Islet precursor cell (in vitro differentiated cells): Measurements from ENCODE around the gene HOXB9.

Source experiments
- DNase-seq: peaks from one replicate; pipeline ENCODE4 v3.0.0-alpha.2; 2018

Gene HOXB9

DNA sequence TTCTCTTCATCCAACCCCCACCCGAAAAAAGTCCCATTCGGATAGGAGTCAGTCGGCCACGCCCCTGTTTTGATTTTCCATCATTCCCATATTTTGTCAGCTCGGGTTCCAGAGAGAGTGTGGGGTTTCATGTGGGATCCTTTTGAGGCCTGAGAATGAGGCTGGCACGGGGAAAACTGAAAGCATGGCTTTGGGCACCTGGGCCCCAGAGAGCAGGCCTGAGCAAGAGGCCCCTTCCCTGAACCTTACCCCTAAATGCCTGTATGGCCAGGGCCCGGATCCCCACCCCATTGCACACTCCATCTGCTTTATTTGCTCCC is 43.4 kb downstream of the HOXB9 start:
- DNase-seq: no peak

DNA sequence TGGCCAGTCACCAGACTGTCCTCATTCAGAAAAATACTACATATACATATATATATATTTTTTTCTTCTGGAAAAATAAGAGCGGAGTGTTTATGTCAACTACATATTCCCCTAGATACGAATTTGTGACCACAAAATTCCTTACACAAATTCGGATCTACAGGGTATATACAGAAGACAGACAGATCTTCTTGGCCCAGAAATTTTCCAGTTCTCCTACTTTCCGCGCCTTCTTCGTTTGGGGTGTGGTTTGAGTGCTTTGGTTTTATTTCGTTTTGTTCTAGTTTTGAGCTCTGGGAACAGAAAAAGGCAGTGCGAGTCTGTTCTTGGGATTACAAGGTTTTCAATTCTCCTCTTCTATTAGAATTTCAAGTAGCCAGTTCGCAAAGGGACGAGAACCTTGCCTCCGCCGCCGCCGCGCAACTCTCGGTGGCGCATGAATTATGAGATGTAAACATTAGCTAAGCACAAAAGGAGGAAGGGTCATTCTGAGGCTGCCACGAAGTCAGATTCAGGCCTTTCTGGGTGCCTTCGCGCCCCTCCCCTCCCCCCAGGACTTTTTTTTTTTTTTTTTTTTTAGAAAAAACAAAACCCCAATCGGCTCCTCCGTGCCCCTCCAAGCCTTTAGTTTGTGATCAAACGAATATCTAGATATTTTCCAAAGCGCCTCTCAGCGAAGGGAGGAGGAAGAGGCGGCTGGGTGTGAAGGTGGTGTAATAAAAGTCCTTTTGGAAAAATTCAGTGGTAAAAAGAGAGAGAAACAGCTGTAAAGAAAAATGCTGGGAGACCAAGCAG is 46.2 kb downstream of the HOXB9 start:
- DNase-seq: no peak

DNA sequence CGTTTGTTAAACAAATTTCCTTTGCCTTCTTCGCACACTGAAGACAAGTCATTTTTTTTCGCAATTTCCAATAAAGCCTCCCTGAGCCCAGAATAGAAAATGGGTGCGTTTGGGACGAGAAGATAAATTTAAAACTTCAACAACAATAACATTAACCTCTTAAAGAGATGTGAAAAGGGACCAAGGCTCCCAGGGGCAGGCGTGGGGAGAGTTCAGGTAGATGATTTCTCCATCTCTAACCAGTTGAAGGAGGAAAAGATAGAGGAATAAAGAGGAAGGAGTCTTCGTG is 46.7 kb downstream of the HOXB9 start:
- DNase-seq: no peak

DNA sequence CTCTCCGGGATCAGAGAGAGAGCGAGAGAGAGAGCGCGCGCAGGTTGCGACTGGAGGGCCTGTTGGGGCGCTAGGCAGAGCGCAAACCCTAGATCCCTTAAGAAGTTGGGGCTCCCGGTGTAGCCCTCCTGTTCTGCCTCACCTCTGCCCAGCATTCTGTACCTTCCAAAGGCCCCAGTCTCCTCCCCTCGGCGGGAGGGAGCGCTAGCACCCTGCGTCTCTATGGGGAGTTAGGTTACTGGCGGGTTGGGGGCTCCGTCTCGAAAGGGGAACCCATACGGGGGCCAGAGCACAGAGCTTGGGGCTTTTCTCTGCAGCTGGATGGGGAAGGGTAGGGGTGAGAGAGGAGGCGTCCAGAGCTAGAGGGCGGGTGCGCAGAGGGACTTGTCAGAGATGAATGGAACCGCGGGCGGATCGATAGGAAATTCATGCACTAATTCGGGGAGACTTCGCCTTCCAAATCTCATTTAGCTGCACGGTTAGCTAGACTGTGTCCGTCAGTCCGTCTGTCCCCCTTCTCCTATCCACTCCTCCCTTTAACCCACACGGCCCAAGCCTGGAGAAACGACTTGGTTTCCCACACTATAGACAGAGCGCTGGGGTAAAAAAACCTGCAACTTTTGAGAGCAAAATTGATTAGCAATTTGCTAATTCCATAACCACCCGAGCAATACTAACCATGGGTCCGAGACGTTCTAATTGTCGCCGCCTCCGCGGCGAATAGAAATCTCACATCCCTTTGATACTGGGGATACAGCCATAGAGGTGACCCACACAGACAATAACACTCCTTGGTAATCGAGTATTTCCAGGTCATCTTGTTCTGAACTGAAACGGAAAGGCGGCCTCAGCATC is 47.3 kb downstream of the HOXB9 start:
- DNase-seq: no peak

DNA sequence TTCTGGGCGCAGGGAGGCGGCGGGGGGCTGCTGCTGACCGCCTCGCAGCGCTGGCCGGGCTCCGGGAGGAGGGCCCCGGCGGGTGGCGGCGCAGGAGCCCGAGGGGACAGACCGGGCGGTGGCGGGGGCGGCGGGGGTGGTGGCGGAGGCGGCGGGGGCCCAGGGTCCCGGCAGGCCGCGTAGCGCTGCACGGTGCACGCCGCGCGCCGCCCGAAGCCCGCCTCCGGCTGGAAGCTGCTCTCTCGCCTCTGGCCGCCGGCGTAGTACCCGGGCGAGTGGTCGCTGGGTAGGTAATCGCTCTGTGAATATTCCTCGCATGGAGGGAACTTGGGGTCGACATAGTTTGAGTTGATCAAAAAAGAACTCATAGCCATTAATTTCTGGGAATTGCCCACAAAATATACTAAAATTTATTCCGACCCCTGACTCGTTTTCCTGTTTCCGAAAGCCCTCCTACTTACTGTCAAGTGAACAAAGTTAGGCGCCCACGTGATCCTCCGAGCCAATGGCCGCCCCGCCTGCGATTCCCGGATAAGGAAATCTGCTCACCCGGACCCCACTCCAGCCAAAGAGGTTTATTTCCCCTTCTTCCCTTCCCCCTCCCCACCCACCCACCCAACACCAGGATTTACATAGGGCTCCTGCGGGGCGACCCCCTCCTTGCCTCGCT is 48.1 kb downstream of the HOXB9 start, which contains the start of gene HOXB4:
Gene HOXB4 (minus strand): TSS at position 405 of the 670 bp plus-strand sequence. CDS start 31 bp downstream, at position 374.
- DNase-seq: peak; percentile 92

DNA sequence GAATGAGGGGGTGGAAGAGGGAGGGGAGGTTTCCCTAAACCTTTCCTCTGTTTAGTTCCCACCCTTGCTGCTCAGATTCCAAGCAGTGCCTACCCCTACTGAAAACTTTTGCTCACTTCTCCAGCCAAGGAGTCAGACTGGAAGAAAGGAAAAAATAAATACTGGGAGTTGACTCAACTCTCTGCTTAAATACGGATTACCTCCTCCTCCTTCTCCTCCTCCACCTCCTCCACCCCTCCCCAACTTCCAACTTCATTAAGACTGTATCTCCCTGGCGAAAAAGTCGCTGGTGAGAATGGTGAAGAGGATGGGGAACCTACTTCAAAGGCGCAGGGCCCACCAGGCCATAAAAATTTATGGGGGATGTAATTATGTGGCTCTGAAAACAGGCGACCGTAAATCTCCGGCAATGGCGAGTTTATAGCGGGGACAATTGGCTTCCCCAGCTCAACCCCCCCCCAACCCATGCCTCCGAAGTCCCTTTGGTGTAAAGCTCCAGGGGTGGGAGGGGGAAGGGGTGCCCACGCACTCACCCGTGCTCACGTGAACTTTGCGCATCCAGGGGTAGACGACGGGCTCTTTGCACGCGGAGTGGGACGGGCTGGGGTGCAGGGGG is 48.7 kb downstream of the HOXB9 start:
- DNase-seq: no peak

DNA sequence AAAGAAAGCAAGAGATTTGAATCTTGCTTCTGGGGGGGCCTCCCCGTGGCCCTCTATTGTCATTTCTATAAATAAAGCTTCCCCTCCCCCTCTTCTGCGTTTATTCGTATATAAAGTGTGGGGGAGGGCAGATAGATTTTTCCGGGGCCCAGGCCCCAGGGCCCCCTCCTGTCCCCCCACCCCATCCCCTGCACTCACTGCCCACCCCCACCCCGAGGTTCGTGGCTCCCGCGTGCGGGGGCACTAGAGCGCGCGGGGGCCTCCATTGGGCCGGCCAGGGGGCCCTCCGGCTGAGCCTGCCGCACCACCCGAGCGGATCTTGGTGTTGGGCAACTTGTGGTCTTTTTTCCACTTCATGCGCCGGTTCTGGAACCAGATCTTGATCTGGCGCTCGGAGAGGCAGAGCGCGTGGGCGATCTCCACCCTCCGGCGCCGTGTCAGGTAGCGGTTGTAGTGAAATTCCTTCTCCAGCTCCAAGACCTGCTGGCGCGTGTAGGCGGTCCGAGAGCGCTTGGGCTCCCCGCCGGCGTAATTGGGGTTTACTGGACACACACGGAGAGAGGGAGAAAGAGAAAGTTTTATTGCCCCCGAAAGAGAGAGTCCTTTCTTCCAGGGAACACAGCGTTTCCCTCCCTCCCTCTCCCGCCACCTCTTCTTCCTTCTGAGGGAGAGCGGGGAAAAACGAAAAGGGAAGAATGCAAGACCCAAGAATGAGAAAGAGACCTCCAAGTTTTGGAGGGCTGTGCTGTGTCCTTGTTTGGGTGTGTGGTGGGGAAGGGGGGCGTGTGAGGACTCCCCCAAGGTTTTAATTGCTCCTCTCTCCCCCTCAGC is 49.5 kb downstream of the HOXB9 start:
- DNase-seq: peak; percentile 91

DNA sequence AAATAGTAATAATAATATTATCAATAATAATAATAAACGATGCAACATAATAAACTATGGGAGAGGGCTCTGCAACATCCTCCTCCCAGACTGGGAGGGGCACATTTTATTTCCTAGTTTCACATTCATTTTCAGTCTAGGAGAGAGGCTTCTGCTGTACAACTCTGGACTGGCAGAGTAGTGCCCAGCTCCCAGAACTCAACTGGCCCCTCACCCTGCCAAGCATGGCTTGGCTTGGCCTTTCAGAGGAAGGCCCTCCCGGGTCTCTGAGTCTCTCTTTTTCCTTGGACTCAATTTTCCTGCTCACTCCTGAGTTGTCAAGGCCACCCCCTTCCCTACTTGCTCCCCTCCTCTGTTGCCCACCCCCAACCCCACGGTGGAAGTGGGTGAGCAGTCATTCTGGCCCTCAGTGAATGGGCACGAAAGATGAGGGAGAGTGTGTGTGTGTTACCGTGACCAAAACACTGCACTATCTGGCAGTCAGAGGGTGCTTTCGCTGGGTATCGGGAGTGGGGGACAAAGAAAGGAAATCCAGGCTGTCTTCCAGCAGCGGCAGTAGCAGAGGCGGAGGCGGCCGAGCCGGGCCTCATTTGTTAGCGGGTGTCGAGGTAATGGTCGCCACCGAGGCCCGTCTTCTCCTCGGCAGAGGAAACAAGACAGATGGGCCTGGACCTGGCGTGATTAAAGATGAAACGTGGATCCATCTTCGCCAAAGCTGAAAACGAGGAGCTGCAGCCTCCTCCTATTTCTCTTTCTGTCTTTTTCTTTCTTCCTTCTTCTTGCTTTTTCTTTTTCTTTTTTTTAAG is 50.3 kb downstream of the HOXB9 start:
- no peak for DNase-seq

DNA sequence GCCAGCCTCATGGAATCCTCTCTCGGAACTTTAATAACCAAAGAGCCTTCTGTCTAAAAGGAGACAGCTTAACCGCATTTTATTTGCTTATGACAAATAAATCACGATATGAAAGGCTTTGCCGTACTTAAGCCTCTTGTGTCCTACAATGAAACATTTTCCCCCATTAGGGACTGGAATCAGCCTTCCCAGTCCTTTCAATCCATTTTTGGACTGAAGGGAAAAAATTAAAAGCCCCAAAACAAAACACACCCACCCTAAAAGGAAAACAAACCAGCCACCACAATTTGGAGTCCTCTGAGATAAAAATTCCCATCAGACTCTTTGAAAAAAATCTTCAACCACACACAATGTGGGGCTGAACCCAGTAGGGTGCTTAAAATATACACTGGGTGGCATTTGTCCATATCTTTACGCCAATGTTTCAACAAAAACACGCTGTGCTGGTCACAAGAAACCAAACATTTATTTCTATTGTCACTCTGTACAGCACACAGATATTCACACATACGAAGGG is 51.0 kb downstream of the HOXB9 start:
- no peak for DNase-seq

DNA sequence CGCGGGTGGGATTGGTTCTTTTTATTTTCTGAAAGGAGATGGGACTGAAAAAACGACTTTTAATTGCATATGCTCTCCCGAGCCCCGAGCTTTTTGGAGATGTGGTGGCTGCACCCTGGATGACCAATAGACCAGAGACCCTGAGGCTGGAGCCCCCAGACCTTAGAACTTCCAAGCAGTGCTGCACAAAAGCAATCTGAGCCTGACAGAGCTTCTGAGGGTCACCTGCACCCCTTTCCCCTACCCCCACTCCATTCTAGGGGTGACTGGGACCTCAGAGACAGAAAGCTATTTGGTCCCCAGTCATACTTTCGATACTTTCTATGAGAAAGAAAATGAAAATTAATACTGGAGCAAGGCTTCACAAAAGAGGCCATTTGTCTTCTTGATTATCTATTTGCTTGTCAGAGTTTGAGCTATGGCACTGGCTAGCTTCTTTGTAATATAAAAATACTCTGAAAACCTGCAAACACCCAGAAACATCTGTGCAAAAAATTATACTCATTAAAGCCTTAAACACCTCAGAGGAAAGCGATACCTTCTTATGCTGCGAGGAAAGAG is 51.6 kb downstream of the HOXB9 start:
- no peak for DNase-seq

DNA sequence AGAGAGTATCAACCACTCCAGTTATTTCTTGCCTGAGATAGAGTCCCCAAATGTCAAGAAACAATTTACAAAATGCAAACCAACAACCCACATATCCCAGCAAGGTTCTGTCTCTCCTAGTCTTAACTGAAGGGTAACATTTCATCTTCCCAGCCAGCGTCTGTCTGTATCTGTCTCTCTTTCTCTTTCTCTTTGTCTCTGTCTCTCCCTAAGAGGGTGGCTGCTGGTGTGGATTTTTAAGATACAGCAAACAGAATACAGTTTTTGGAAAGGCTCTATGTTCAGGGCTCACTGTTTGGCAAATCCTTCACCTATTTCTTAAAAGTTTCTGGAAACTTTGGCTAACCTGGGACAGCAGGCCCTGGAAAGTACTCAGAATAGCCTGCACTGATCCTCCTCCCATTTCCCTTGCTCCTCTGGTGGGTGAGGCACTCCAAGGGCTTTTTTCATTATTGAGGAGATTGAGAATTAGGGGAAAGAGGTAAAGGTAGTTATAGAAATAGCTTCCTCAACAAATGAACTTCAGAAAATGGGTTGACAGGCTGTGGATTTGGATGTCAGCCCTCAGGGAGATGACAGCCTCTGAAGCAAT is 54.2 kb downstream of the HOXB9 start:
- DNase-seq: no peak
